Right lobe of liver (tissue), 6 donors: ENCODE measurements around the gene VEZF1. TPM values are rescaled to one million over a fixed set of nuclear protein-coding genes. Genes with fewer than 3 reads are reported as not detected.

Source experiments
- ATAC-seq, 4 donors: fragments of 200-7000 bp; cut with Tn5 transposase; one replicate each; pipeline ENCODE4 v1.9.1; 2020; ENCODE audit warnings: mild to moderate bottlenecking in 4 of 4, moderate library complexity in 4 of 4
- DNase-seq, 3 donors: peaks; one replicate each; pipeline ENCODE4 v3.0.0-alpha.2; 2020
- H3K27ac ChIP-seq, 3 donors: fragments of 200-600 bp; one replicate each; pipeline ENCODE4 v1.8.0; 2022
- H3K27me3 ChIP-seq, 2 donors: fragments of 200-600 bp; one replicate each; pipeline ENCODE4 v1.8.0; 2022
- H3K36me3 ChIP-seq, 4 donors: fragments of 200-600 bp; sonication (generic) in 1 of 4; one replicate each; pipeline versions ENCODE4 v1.5.1 to v1.8.0; 2017 to 2022; ENCODE audit warnings: control low read depth in 1 of 4
- H3K4me1 ChIP-seq, 4 donors: fragments of 200-600 bp; sonication (generic) in 1 of 4; one replicate each; pipeline versions ENCODE4 v1.5.1 to v1.8.0; 2017 to 2022; ENCODE audit warnings: control low read depth in 1 of 4
- H3K4me3 ChIP-seq, 3 donors: fragments of 200-600 bp; one replicate each; pipeline ENCODE4 v1.8.0; 2022
- H3K9me3 ChIP-seq, 4 donors: fragments of 200-600 bp; sonication (generic) in 1 of 4; one replicate each; pipeline versions ENCODE4 v1.5.1 to v1.8.0; 2017 to 2022; ENCODE audit warnings: control low read depth in 1 of 4
- POLR2A ChIP-seq: fragments of 450-650 bp; IDR thresholded peaks from one replicate; pipeline ENCODE4 v1.6.1; 2017; ENCODE audit warnings: antibody characterized with exemption, mild to moderate bottlenecking
- WGBS: methylation state at CpG from one replicate; pipeline ENCODE4 v1.1.6; 2018; ENCODE audit warnings: low coverage, low lambda C conversion rate; ENCODE audit not compliant: insufficient coverage; ENCODE audit errors: missing lambda C conversion rate; 5-methylcytosine and 5-hydroxymethylcytosine counted together
- intact Hi-C, 2 donors: fragments of 100-400 bp; cut with DNase I; formaldehyde crosslinking; loops; one replicate each; pipeline versions ENCODE4 v1.11.2 to v1.14.1; 2022
- total RNA-seq, 6 experiments: library from RNA; depleted of rRNA in 2 of 6; stranded (reverse); fragments of >200 nt in 2 of 6; fragmentation: NEBNext Ultra II Directional in 3 of 6; extraction: Animal tissue kit (Norgen Biotek cat#: 25700) in 3 of 6; gene quantifications; one replicate each; pipeline versions ENCODE4 v1.1.0 to v1.2.4, GENCODE V29; 2016 to 2023
- TF ChIP-seq, protein P1 (sequence below), 4 donors: fragments of 200-600 bp in 3 of 4; fragments of 450-650 bp in 1 of 4; IDR thresholded peaks; one replicate each; pipeline versions ENCODE4 v1.5.1 to v1.8.0; 2016 to 2022; ENCODE audit warnings: antibody characterized with exemption in 4 of 4, mild to moderate bottlenecking in 2 of 4
- donor health status: DM: no; HTN: yes; CAD: no.
- donor health status: DM: no; HTN: no; CAD: no.
- donor health status: DM: no; HTN: no; CAD: no.
- donor health status: DM: no; HTN: yes; CAD: no.
- donor health status: DM: no; HTN: yes; CAD: no.

Gene VEZF1
- total RNA-seq, 6 experiments from 2014 or later, result 13.0 to 19.3 (median 14.6) TPM

DNA sequence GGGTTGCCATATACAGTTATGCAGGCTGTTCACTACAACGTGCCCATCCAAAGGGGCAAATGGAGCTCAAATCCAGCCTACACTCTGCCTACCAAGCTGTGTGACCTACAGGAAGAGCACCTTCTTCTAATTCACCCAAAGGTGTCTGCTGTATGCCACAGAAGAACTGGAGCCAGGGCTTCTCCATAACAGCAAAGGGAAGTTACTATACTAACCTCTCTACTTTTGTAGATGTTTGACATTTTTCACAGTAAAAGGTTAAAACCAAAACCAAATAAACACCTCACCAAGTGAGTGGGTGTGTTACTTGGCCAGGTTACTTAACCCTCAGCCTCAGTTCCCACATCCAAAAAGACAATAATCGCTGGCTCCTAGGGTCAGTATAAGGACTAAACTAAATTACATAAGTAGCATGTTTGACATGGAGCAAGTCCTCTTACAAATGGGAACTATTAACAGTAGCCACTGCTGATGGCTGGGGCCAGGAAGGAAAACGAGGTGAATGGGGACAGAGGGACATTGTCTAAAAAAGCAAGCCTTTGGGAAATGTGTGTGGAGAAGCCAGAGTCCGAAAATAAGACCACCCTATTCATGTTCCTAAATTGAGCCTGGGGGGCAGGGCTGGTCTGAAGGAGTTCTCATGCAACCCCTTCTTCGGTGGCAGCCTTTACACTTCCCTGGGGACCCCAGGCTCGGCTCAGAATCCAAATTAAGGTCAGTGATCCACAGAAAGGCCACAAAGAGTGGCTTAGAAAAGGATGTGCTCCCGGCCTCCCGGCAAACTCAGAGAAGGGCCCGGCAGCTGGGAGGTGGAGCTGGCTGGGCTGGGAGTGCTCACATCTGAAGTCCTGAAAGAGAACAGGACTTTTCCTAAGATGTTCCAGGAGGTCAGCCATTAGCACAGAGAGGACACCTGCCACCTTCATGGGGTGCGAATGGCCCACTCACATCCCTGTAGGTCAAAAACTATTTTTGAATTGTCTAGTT is 46.4 kb downstream of the VEZF1 start:
- no peak for DNase-seq
- peaks cover 0 to 18% (median 0%) of the 10 kb centered on the region in 4 donors for H3K4me1 ChIP-seq
- intact Hi-C loops, result no loop called here
- H3K36me3 ChIP-seq, result no peaks in the 10 kb centered on the region
- ATAC-seq, result no peak
- TF ChIP-seq, protein P1, sequence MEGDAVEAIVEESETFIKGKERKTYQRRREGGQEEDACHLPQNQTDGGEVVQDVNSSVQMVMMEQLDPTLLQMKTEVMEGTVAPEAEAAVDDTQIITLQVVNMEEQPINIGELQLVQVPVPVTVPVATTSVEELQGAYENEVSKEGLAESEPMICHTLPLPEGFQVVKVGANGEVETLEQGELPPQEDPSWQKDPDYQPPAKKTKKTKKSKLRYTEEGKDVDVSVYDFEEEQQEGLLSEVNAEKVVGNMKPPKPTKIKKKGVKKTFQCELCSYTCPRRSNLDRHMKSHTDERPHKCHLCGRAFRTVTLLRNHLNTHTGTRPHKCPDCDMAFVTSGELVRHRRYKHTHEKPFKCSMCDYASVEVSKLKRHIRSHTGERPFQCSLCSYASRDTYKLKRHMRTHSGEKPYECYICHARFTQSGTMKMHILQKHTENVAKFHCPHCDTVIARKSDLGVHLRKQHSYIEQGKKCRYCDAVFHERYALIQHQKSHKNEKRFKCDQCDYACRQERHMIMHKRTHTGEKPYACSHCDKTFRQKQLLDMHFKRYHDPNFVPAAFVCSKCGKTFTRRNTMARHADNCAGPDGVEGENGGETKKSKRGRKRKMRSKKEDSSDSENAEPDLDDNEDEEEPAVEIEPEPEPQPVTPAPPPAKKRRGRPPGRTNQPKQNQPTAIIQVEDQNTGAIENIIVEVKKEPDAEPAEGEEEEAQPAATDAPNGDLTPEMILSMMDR (IDR thresholded peaks at IDR 0.05), result no peak
- 78% methylated on average over 5 of the region's 10 CpGs for WGBS
- H3K27ac ChIP-seq, result no peak overlapping the region
- H3K27me3 ChIP-seq, result no peaks in the 10 kb centered on the region
- H3K4me3 ChIP-seq, result no peak overlapping the region
- no peaks in the 10 kb centered on the region for H3K9me3 ChIP-seq

DNA sequence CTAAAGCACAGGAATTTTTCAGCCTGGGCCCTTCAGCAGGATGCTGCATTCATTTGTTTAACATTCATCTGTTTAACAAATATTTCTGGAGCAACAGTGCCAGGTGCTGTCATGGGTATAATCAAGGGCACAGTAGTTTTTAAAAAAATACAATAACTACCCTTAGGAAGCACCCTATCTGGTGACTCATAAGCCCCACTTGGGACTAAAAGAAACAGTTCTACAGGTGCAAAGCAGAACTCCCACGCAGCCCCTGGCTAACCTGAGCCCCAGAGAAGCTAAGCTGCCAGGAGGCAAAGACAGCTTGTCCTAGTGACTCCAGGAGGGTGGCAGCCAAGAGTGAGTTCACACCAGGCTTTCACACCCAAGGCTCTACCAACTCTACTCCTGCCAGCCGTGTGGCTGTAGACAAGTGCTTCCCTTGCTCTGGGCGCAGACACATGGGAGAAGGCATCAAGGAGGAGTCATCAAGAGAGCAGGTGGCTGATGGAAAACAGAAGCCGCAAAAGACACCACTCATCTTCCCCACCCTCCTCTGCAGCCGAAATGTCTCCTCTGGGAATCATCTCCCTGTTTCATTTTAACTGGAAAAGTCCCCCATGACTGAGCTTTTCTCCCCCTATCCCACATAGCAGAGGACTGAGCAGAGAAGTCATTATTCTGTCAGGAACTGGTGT is 47.3 kb downstream of the VEZF1 start:
- 50% methylated on average over 2 of the region's 5 CpGs for WGBS
- no peaks in the 10 kb centered on the region for H3K27me3 ChIP-seq
- no peak overlapping the region for H3K4me3 ChIP-seq
- intact Hi-C loops, result no loop called here
- TF ChIP-seq, protein P1 (IDR thresholded peaks at IDR 0.05), result no peak
- no peak for TF ChIP-seq POLR2A
- no peaks in the 10 kb centered on the region for H3K36me3 ChIP-seq
- DNase-seq (no peak), ATAC-seq (peak in 1 of 4 donors; percentile 26)
- H3K9me3 ChIP-seq, result no peaks in the 10 kb centered on the region
- H3K27ac ChIP-seq, result no peak overlapping the region
- H3K4me1 ChIP-seq, result peaks cover 0 to 12% (median 2%) of the 10 kb centered on the region in 4 donors

DNA sequence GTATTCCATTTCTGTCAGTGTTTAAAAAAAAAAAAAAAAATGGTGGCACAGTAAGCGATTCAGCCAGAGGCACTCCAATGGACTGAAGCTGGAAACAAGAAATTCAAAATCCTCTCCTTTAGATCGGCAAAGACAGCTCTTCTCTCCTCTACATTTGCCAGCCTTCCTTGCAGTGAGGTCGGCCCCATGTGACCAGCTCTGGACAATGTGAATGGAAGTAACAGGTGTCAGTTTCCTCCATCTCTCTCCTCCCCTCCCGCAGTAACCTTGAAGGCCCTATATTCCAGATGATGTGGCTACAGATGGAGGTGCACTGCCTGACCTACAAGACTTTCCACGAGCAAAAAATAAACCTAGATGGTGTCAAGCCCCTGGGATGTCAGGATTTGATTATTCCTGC is 47.8 kb downstream of the VEZF1 start:
- H3K27ac ChIP-seq, result no peak overlapping the region
- ATAC-seq, result no peak
- DNase-seq, result no peak
- H3K27me3 ChIP-seq, result no peaks in the 10 kb centered on the region
- H3K4me1 ChIP-seq, result peaks cover 0 to 12% (median 2%) of the 10 kb centered on the region in 4 donors
- no peaks in the 10 kb centered on the region for H3K36me3 ChIP-seq
- intact Hi-C loops, result no loop called here
- TF ChIP-seq, protein P1 (IDR thresholded peaks at IDR 0.05), result no peak
- TF ChIP-seq POLR2A, result no peak
- H3K9me3 ChIP-seq, result no peaks in the 10 kb centered on the region
- H3K4me3 ChIP-seq, result no peak overlapping the region
- 70% methylated on average over 3 of the region's 5 CpGs for WGBS

DNA sequence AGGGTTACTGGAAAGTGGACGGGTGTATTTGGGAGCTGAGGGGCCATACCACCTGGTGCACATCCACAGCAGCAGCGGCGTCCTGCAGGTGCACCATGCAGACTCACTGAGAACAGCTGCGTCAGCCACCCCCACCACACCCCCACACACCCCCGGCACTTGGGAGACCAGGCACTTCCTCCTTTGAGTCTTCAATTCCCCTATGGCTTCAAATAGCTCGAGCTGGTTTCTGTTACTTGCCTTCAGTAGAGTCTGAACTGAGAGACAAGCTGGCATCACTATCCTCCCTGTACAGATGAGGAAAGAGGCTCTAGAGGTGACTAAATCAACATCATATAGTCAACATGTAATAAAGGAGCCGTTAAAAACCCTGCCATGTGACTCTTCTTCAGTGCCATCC is 48.3 kb downstream of the VEZF1 start:
- intact Hi-C loops, result no loop called here
- WGBS, result 76% methylated on average over 6 of the region's 7 CpGs
- Histone ChIP-seq H3K27me3 (no peaks in the 10 kb centered on the region), H3K36me3 (no peaks in the 10 kb centered on the region), H3K9me3 (no peaks in the 10 kb centered on the region), H3K4me3 (no peak overlapping the region), H3K27ac (no peak overlapping the region), H3K4me1 (peaks cover 0 to 12% (median 2%) of the 10 kb centered on the region in 4 donors)
- DNase-seq, result peak in 1 of 3 donors; percentile 36
- TF ChIP-seq, protein P1 (IDR thresholded peaks at IDR 0.05), result no peak
- TF ChIP-seq POLR2A, result no peak
- peak; percentile 28 to 56 (median 34) for ATAC-seq
